ENCODE data around the gene KRT82. TPM values are rescaled to one million over a fixed set of nuclear protein-coding genes. Genes with fewer than 3 reads are reported as not detected.

KRT82 gene
- total RNA-seq, 2 experiments from 2014 or later, result not detected

DNA sequence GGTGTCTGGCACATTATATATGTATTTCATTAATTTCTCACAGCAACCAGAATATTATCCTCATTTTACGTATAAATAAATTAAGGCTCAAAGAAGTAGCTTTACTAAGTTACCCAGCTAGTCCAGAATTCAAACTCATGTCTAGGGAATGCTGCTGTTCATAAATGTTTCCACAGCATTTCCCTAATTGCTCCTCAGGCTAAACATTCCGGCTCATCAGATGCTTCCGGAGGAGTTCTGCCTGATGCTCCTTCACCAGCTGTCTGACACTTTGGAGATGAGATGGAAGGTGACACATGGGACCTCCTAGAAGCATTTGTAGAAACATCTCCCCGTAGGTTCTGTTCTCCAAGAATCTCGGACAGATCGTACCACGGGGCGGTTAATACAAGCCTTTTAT lies 51.0 kb downstream of the KRT82 start:
- TF ChIP-seq, protein P1, sequence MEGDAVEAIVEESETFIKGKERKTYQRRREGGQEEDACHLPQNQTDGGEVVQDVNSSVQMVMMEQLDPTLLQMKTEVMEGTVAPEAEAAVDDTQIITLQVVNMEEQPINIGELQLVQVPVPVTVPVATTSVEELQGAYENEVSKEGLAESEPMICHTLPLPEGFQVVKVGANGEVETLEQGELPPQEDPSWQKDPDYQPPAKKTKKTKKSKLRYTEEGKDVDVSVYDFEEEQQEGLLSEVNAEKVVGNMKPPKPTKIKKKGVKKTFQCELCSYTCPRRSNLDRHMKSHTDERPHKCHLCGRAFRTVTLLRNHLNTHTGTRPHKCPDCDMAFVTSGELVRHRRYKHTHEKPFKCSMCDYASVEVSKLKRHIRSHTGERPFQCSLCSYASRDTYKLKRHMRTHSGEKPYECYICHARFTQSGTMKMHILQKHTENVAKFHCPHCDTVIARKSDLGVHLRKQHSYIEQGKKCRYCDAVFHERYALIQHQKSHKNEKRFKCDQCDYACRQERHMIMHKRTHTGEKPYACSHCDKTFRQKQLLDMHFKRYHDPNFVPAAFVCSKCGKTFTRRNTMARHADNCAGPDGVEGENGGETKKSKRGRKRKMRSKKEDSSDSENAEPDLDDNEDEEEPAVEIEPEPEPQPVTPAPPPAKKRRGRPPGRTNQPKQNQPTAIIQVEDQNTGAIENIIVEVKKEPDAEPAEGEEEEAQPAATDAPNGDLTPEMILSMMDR (conservative IDR thresholded peaks at IDR 0.05; ENCODE audit: low read length), result no peak
- no peak for TF ChIP-seq EZH2phosphoT487 (IDR thresholded peaks at IDR 0.05; ENCODE audit: borderline replicate concordance, low read depth, low read length)
- no peak overlapping the region for H3K4me2 ChIP-seq (ENCODE audit: low read length)
- H3K36me3 ChIP-seq (ENCODE audit: insufficient read depth, low read length), result no peaks in the 10 kb centered on the region
- no peak for DNase-seq (ENCODE audit: low spot score)
- POLR2A ChIA-PET, result interaction anchor here (0.6 kb wide), 1 partner anchor 44 kb away, joined by 3 read pairs; no protein-coding TSS in a partner anchor
- H4K20me1 ChIP-seq (ENCODE audit: insufficient read depth, low read length), result no peaks in the 10 kb centered on the region
- BruUV-seq (replicated peaks), result no TSS peak
- H3K4me1 ChIP-seq (ENCODE audit: insufficient read depth, low read length, poor library complexity, severe bottlenecking), result peaks cover 34% of the 10 kb centered on the region
- intact Hi-C loops (cut with micrococcal nuclease; ENCODE audit: unreplicated experiment), result no loop called here
- no peak overlapping the region for H2AFZ ChIP-seq (ENCODE audit: low read length)
- H3K79me2 ChIP-seq (ENCODE audit: insufficient read depth, low read depth, low read length), result no peaks in the 10 kb centered on the region
- H3K4me3 ChIP-seq (ENCODE audit: low read depth, low read length, poor library complexity, severe bottlenecking), result no peak overlapping the region
- CTCF ChIA-PET (ENCODE audit: unreplicated experiment), result no interaction called here
- H3K27ac ChIP-seq (ENCODE audit: low read depth, low read length, poor library complexity, severe bottlenecking), result no peak overlapping the region
- no peaks in the 10 kb centered on the region for H3K9me2 ChIP-seq (ENCODE audit: insufficient read depth, low read length)
- no peaks in the 10 kb centered on the region for H3K9me3 ChIP-seq (ENCODE audit: low read length)

DNA sequence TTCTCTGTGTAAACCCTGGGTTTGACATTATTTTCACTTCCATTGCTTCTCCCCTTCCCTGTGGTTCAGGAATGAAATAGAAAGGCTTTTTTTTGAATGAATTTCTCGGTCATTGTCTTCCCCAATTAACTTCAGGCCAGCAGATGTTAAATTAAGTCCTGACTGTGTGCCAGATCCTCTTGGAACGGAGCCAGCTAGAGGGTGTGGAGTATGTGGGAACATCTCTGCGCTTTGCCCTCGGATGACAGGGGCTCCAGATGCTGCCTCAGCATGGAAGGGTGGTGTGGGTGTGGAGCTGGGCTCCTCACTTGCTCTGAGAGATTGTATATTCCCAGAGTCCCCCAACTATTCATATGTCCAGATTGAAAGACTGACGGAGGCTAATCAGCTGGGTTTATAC lies 51.9 kb downstream of the KRT82 start:
- Histone ChIP-seq H3K4me3 (ENCODE audit: low read depth, low read length, poor library complexity, severe bottlenecking) (no peak overlapping the region), H3K4me2 (ENCODE audit: low read length) (no peak overlapping the region), H3K27ac (ENCODE audit: low read depth, low read length, poor library complexity, severe bottlenecking) (no peak overlapping the region), H3K9me2 (ENCODE audit: insufficient read depth, low read length) (no peaks in the 10 kb centered on the region), H3K79me2 (ENCODE audit: insufficient read depth, low read depth, low read length) (no peaks in the 10 kb centered on the region), H4K20me1 (ENCODE audit: insufficient read depth, low read length) (no peaks in the 10 kb centered on the region), H3K36me3 (ENCODE audit: insufficient read depth, low read length) (no peaks in the 10 kb centered on the region), H3K9me3 (ENCODE audit: low read length) (no peaks in the 10 kb centered on the region), H3K4me1 (ENCODE audit: insufficient read depth, low read length, poor library complexity, severe bottlenecking) (peaks cover 25% of the 10 kb centered on the region), H2AFZ (ENCODE audit: low read length) (no peak overlapping the region)
- ChIA-PET POLR2A (interaction anchor here (0.8 kb wide), 1 partner anchor 16 kb away, joined by 3 read pairs; no protein-coding TSS in a partner anchor), CTCF (ENCODE audit: unreplicated experiment) (no interaction called here)
- intact Hi-C loops (cut with micrococcal nuclease; ENCODE audit: unreplicated experiment), result no loop called here
- DNase-seq (ENCODE audit: low spot score), result no peak
- no TSS peak for BruUV-seq (replicated peaks)
- no peak for TF ChIP-seq EZH2phosphoT487 (IDR thresholded peaks at IDR 0.05; ENCODE audit: borderline replicate concordance, low read depth, low read length)
- TF ChIP-seq, protein P1 (conservative IDR thresholded peaks at IDR 0.05; ENCODE audit: low read length), result no peak

DNA sequence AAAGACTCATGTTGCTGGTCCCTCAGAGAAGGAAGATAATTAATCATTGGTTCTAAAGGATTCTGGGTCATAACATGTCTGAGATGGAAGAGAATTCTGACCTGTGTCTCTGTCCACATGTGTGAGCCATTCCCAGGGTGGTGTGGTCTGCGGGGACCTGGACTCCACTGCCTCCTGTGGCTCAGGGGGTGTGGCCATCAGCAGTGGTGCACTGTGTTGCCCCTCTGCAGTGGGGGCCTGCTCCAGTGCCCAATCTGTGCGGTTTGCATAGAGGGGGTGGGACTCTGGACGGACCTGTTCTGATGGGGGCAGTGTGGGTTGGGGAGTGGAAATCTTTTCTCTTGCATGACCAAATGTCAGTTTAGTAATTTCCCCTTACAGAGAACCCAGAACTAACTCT lies 52.4 kb downstream of the KRT82 start:
- ChIA-PET CTCF (ENCODE audit: unreplicated experiment) (no interaction called here), POLR2A (interaction anchor here (0.8 kb wide), 1 partner anchor 16 kb away, joined by 3 read pairs; no protein-coding TSS in a partner anchor)
- Histone ChIP-seq H3K4me2 (ENCODE audit: low read length) (no peak overlapping the region), H3K36me3 (ENCODE audit: insufficient read depth, low read length) (no peaks in the 10 kb centered on the region), H3K4me1 (ENCODE audit: insufficient read depth, low read length, poor library complexity, severe bottlenecking) (peaks cover 20% of the 10 kb centered on the region), H3K9me3 (ENCODE audit: low read length) (no peaks in the 10 kb centered on the region), H3K4me3 (ENCODE audit: low read depth, low read length, poor library complexity, severe bottlenecking) (no peak overlapping the region), H4K20me1 (ENCODE audit: insufficient read depth, low read length) (no peaks in the 10 kb centered on the region), H3K27ac (ENCODE audit: low read depth, low read length, poor library complexity, severe bottlenecking) (no peak overlapping the region), H3K9me2 (ENCODE audit: insufficient read depth, low read length) (no peaks in the 10 kb centered on the region), H2AFZ (ENCODE audit: low read length) (no peak overlapping the region), H3K79me2 (ENCODE audit: insufficient read depth, low read depth, low read length) (no peaks in the 10 kb centered on the region)
- TF ChIP-seq, protein P1 (conservative IDR thresholded peaks at IDR 0.05; ENCODE audit: low read length), result no peak
- no peak for TF ChIP-seq EZH2phosphoT487 (IDR thresholded peaks at IDR 0.05; ENCODE audit: borderline replicate concordance, low read depth, low read length)
- intact Hi-C loops (cut with micrococcal nuclease; ENCODE audit: unreplicated experiment), result no loop called here
- DNase-seq (ENCODE audit: low spot score), result no peak
- BruUV-seq (replicated peaks), result no TSS peak
